Mesenchymal stem cell (in vitro differentiated cells and primary cell): ENCODE data around the gene POFUT2.

Source experiments
- DNase-seq: peaks from one replicate; pipeline ENCODE4 v3.0.0-alpha.2; 2013
- H2AFZ ChIP-seq: one replicate; pipeline ENCODE4 v1.6.1; 2013; ENCODE audit warnings: low read depth, mild to moderate bottlenecking, control low read depth, inconsistent platforms, low read length, moderate library complexity
- H2AK5ac ChIP-seq: 2 replicates; pipeline ENCODE4 v1.6.1; 2013; ENCODE audit warnings: low read length, moderate library complexity, mild to moderate bottlenecking, inconsistent platforms; ENCODE audit not compliant: severe bottlenecking
- H2BK120ac ChIP-seq: one replicate; pipeline ENCODE4 v1.6.1; 2013; ENCODE audit warnings: low read depth, mild to moderate bottlenecking, inconsistent platforms, low read length, moderate library complexity
- H2BK12ac ChIP-seq, 2 experiments: one replicate each; pipeline ENCODE4 v1.6.1; 2013; ENCODE audit warnings: inconsistent platforms in 2 of 2, low read length in 2 of 2, mild to moderate bottlenecking in 2 of 2, moderate library complexity in 2 of 2, control low read depth in 1 of 2
- H2BK15ac ChIP-seq: one replicate; pipeline ENCODE4 v1.6.1; 2013; ENCODE audit warnings: mild to moderate bottlenecking, low read depth, inconsistent platforms; ENCODE audit not compliant: poor library complexity, severe bottlenecking
- H2BK5ac ChIP-seq: 2 replicates; pipeline ENCODE4 v1.6.1; 2013; ENCODE audit warnings: low read depth, mild to moderate bottlenecking, low read length, control low read depth, inconsistent platforms; ENCODE audit not compliant: poor library complexity, severe bottlenecking
- H3K14ac ChIP-seq, 2 experiments: one replicate each; pipeline ENCODE4 v1.6.1; 2013; ENCODE audit warnings: inconsistent platforms in 2 of 2, low read length in 2 of 2, control low read depth in 1 of 2, mild to moderate bottlenecking in 1 of 2, moderate library complexity in 1 of 2
- H3K18ac ChIP-seq, 2 experiments: one replicate each; pipeline ENCODE4 v1.6.1; 2013; ENCODE audit warnings: inconsistent platforms in 2 of 2, low read length in 2 of 2, control low read depth in 1 of 2, low read depth in 1 of 2, mild to moderate bottlenecking in 1 of 2
- H3K23ac ChIP-seq, 2 experiments: one replicate each; pipeline ENCODE4 v1.6.1; 2013; ENCODE audit warnings: inconsistent platforms in 2 of 2, low read length in 2 of 2, mild to moderate bottlenecking in 2 of 2, moderate library complexity in 2 of 2, control low read depth in 1 of 2
- H3K27ac ChIP-seq: 2 replicates; pipeline ENCODE4 v1.5.1; 2013; ENCODE audit warnings: mild to moderate bottlenecking, moderate library complexity, low read length, control low read depth, inconsistent platforms; ENCODE audit not compliant: poor library complexity, severe bottlenecking
- H3K27me3 ChIP-seq, 2 experiments: 2 replicates each; pipeline versions ENCODE4 v1.6.1 to v1.7.0; 2013; ENCODE audit warnings: low read length in 2 of 2, mild to moderate bottlenecking in 2 of 2, moderate library complexity in 2 of 2, control low read depth in 1 of 2, inconsistent platforms in 1 of 2; ENCODE audit not compliant: control insufficient read depth in 1 of 2, insufficient read depth in 1 of 2
- H3K36me3 ChIP-seq, 2 experiments: 2 replicates each; pipeline versions ENCODE4 v1.6.1 to v1.7.0; 2013; ENCODE audit warnings: low read length in 2 of 2, control low read depth in 1 of 2, inconsistent platforms in 1 of 2, low read depth in 1 of 2, mild to moderate bottlenecking in 1 of 2; ENCODE audit not compliant: insufficient read depth in 2 of 2, control insufficient read depth in 1 of 2
- H3K4ac ChIP-seq, 2 experiments: one replicate each; pipeline ENCODE4 v1.6.1; 2013; ENCODE audit warnings: inconsistent platforms in 2 of 2, low read length in 2 of 2, mild to moderate bottlenecking in 2 of 2, moderate library complexity in 2 of 2, control low read depth in 1 of 2, low read depth in 1 of 2
- H3K4me1 ChIP-seq: 2 replicates; pipeline ENCODE4 v1.6.1; 2013; ENCODE audit warnings: low read depth, low read length, control low read depth; ENCODE audit not compliant: control insufficient read depth, insufficient read depth
- H3K4me2 ChIP-seq: 2 replicates; pipeline ENCODE4 v1.6.1; 2013; ENCODE audit warnings: low read length, mild to moderate bottlenecking, inconsistent platforms; ENCODE audit not compliant: poor library complexity, severe bottlenecking
- H3K4me3 ChIP-seq, 2 experiments: 2 replicates each; pipeline versions ENCODE4 v1.5.1 to v1.7.0; 2013; ENCODE audit warnings: low read length in 2 of 2, mild to moderate bottlenecking in 2 of 2, control low read depth in 1 of 2, low read depth in 1 of 2; ENCODE audit not compliant: insufficient read depth in 1 of 2
- H3K79me1 ChIP-seq: replicated peaks from 2 replicates; pipeline ENCODE4 v1.6.1; 2013; ENCODE audit warnings: mild to moderate bottlenecking, control low read depth, low read length, inconsistent platforms; ENCODE audit not compliant: poor library complexity, severe bottlenecking
- H3K9ac ChIP-seq: 2 replicates; pipeline ENCODE4 v1.7.0; 2013; ENCODE audit warnings: mild to moderate bottlenecking, low read length, moderate library complexity
- H3K9me3 ChIP-seq: 2 replicates; pipeline ENCODE4 v1.7.0; 2013; ENCODE audit warnings: mild to moderate bottlenecking, low read length; ENCODE audit not compliant: control insufficient read depth
- H4K8ac ChIP-seq: one replicate; pipeline ENCODE4 v1.6.1; 2013; ENCODE audit warnings: inconsistent platforms, mild to moderate bottlenecking, low read length, moderate library complexity
- H4K91ac ChIP-seq: one replicate; pipeline ENCODE4 v1.6.1; 2013; ENCODE audit warnings: mild to moderate bottlenecking, low read length, inconsistent platforms
- WGBS: methylation state at CpG from one replicate; pipeline ENCODE4 v1.1.7; 2013; ENCODE audit warnings: mixed read lengths; 5-methylcytosine and 5-hydroxymethylcytosine counted together

Gene POFUT2

DNA sequence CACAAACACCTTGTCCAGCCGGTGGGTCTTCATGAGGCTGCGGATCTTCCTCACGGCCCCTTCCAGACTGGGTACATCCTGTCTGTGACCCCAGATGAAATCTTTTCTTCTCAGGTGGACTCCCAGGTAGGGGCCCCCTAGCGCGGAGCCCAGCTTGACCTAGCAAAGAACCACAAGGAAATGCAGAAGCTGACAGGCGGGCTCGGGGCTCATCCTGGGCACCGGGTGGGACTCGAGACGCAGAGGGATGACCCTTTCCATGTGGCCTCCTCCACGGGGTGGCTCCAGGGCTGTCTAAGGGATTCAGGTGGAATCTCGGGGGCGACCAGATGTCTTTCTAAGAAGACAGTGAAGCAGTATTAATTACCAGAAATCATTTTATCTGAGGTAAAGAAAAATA lies 17.8 kb downstream of the POFUT2 start:
- WGBS = 98% methylated on average over 10 of the region's 13 CpGs
- H3K4ac ChIP-seq = no peak overlapping the region
- no peak overlapping the region for H2AK5ac ChIP-seq
- H3K27ac ChIP-seq = no peak overlapping the region
- H3K14ac ChIP-seq = no peak overlapping the region
- no peak overlapping the region for H3K4me3 ChIP-seq
- H4K8ac ChIP-seq = no peak overlapping the region
- DNase-seq = no peak
- no peak overlapping the region for H3K4me2 ChIP-seq
- H2BK12ac ChIP-seq = no peak overlapping the region
- H3K23ac ChIP-seq = no peak overlapping the region
- no peak overlapping the region for H2AFZ ChIP-seq
- peaks cover 11% of the 10 kb centered on the region for H3K9me3 ChIP-seq
- H2BK120ac ChIP-seq = no peak overlapping the region
- no peaks in the 10 kb centered on the region for H3K27me3 ChIP-seq
- H3K79me1 ChIP-seq = peaks cover 25% of the 10 kb centered on the region
- H3K18ac ChIP-seq = no peak overlapping the region
- no peak overlapping the region for H2BK5ac ChIP-seq
- H4K91ac ChIP-seq = no peak overlapping the region
- H3K4me1 ChIP-seq = peaks cover 8% of the 10 kb centered on the region
- H3K9ac ChIP-seq = no peak overlapping the region
- peaks cover 44 to 83% of the 10 kb centered on the region in 2 experiments for H3K36me3 ChIP-seq
- H2BK15ac ChIP-seq = no peak overlapping the region

DNA sequence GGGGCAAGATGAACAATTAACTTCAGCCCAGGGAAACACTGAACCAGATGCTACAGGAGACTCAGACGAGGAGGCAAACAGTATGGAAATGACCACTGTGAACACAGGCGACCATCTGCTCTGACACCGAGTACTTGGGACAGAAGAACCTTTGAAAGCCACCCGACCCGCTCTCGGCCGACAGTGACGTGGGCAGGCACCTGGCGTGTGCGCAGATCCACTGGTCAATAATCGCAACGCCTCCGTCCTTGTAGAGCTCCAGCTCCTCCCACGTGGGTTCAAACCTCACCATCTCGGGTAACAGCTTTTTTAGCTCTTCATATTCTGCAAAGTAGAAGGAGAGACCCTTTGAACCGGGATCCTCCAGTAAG lies 20.3 kb downstream of the POFUT2 start:
- Histone ChIP-seq H4K91ac (no peak overlapping the region), H2AK5ac (no peak overlapping the region), H2AFZ (no peak overlapping the region), H3K14ac (no peak overlapping the region), H3K79me1 (peaks cover 30% of the 10 kb centered on the region), H2BK12ac (no peak overlapping the region), H3K9me3 (peaks cover 11% of the 10 kb centered on the region), H3K36me3 (peaks cover 67 to 80% of the 10 kb centered on the region in 2 experiments), H3K4ac (no peak overlapping the region), H3K18ac (no peak overlapping the region), H2BK120ac (no peak overlapping the region), H3K4me1 (peaks cover 8% of the 10 kb centered on the region), H2BK15ac (no peak overlapping the region), H3K4me2 (no peak overlapping the region), H3K9ac (no peak overlapping the region), H2BK5ac (no peak overlapping the region), H3K27me3 (no peaks in the 10 kb centered on the region), H4K8ac (no peak overlapping the region), H3K23ac (no peak overlapping the region), H3K27ac (no peak overlapping the region), H3K4me3 (no peak overlapping the region)
- WGBS = 96% methylated on average over 16 of the region's 16 CpGs
- no peak for DNase-seq

DNA sequence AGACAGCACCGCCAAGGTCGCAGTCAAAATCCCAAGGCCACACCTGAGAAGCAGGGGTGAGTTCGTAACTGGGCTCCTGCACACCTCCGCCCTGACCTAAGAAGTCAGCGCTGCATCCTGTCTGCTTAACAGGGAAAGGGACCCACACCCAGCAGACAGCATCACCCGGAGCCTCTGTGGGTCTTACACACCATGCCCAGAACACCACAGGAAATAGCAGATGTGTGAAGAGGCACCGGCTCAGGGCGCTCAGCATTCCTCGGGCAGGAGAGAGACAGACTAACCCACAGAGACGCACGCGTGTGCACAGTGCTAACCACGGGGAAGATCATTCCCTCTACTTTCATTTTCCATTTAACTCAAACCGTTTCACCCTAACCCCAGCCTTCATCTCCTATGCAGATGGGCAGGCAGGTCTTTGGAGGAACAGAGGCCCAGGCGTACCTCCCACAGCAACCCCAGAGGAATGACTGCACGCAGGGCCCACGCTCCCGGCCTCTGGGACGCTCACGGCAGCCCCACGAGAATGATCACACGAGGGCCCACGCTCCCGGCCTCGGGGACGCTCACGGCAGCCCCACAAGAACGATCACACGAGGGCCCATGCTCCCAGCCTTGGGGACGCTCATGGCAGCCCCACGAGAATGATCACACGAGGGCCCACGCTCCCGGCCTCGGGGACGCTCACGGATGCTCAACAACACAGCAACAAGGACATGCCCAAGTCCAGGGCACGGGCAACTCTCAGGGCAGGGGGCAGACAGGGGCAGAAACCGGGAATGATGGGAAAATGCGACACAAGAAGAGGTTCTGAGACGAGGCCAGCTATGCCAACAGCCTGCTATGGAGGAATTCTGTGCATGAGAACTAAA lies 20.9 kb downstream of the POFUT2 start:
- no peak overlapping the region for H2BK15ac ChIP-seq
- H3K9me3 ChIP-seq = peaks cover 6% of the 10 kb centered on the region
- H3K36me3 ChIP-seq = peaks cover 72 to 79% of the 10 kb centered on the region in 2 experiments
- no peak overlapping the region for H2AFZ ChIP-seq
- H3K4me1 ChIP-seq = peaks cover 8% of the 10 kb centered on the region
- no peak overlapping the region for H3K18ac ChIP-seq
- no peak overlapping the region for H4K91ac ChIP-seq
- H3K4me3 ChIP-seq = no peak overlapping the region
- no peak overlapping the region for H2BK12ac ChIP-seq
- WGBS = 96% methylated on average over 41 of the region's 41 CpGs
- no peak overlapping the region for H3K23ac ChIP-seq
- H3K4ac ChIP-seq = no peak overlapping the region
- no peaks in the 10 kb centered on the region for H3K27me3 ChIP-seq
- H3K27ac ChIP-seq = no peak overlapping the region
- peak; percentile 26 for DNase-seq
- H4K8ac ChIP-seq = no peak overlapping the region
- no peak overlapping the region for H2AK5ac ChIP-seq
- H3K79me1 ChIP-seq = peaks cover 30% of the 10 kb centered on the region
- H3K9ac ChIP-seq = no peak overlapping the region
- H3K4me2 ChIP-seq = no peak overlapping the region
- no peak overlapping the region for H2BK120ac ChIP-seq
- no peak overlapping the region for H3K14ac ChIP-seq
- H2BK5ac ChIP-seq = no peak overlapping the region

DNA sequence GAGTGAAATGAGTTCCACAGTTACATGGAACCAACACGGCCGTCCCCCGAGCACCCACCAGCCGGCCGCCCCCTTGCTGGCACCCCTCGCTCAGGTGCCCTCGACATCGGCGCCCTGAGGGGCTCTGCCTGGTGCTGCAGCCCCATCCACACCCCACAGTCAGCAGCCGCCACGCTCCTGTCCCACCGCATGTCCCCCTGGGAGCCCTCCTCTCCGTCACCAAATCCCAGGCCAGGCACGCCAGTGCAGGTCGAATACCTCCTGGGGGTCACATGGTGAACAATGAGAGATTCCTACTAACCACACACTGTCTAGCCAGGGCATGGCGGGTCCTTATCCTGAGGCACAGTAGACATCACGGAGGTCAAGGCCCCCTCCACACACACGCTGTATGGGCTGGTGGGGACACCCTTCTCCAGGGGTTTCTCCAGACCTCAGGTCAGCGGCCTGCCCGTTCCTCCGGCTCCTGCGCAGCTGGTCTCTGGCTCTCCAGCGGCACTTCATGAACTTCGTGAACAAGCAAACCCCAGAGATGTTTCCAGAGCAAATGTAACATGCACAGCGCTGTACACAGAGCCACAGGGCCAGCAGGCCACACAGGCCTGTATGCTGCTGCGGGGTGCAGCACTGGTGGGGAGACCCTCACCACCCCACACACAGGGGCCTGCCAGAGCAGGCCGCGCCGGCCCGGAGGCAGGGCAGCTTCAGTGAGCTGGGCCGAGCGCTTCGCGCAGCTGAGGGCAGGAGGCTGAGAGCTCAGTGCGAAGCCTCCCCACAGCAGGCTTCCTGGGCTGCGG lies 21.8 kb downstream of the POFUT2 start:
- H2AFZ ChIP-seq = no peak overlapping the region
- H3K4me2 ChIP-seq = no peak overlapping the region
- H2BK15ac ChIP-seq = no peak overlapping the region
- H2BK12ac ChIP-seq = no peak overlapping the region
- peaks cover 73% of the 10 kb centered on the region in 2 experiments for H3K36me3 ChIP-seq
- H3K9me3 ChIP-seq = no peaks in the 10 kb centered on the region
- no peaks in the 10 kb centered on the region for H3K27me3 ChIP-seq
- no peak overlapping the region for H3K18ac ChIP-seq
- no peak overlapping the region for H3K23ac ChIP-seq
- H4K8ac ChIP-seq = no peak overlapping the region
- no peak overlapping the region for H3K14ac ChIP-seq
- H3K4me1 ChIP-seq = peaks cover 8% of the 10 kb centered on the region
- H3K9ac ChIP-seq = no peak overlapping the region
- H2BK5ac ChIP-seq = no peak overlapping the region
- H4K91ac ChIP-seq = no peak overlapping the region
- H2BK120ac ChIP-seq = no peak overlapping the region
- 98% methylated on average over 36 of the region's 36 CpGs for WGBS
- H3K4ac ChIP-seq = no peak overlapping the region
- DNase-seq = no peak
- peaks cover 30% of the 10 kb centered on the region for H3K79me1 ChIP-seq
- no peak overlapping the region for H3K4me3 ChIP-seq
- H3K27ac ChIP-seq = no peak overlapping the region
- H2AK5ac ChIP-seq = no peak overlapping the region
